ENCODE data around the gene NIBAN1.

The NIBAN1 gene

GRCh38 chr1:184945678-184946412, 28.5 kb downstream of the NIBAN1 start:
- DNase-seq: no peak

DNA sequence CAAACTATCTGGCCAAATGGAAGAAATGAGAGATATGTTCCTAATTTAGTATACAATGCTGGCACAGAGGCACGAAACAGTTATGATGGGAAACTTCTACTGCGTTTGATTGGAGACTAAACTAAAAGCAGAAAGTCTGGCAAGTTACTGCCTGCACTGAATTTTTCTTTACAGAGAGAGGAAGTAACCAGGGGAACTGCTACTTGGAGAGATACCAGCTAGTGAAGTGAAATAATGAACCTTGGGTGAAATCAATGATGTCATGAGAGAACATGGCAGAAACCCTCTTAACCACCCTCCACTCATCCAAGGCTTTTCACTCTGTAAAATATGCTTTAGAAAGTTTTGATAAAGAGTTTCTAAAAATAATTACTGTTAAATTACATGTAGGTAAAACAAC, 29.3 kb downstream of the NIBAN1 start:
- no peak for DNase-seq

DNA sequence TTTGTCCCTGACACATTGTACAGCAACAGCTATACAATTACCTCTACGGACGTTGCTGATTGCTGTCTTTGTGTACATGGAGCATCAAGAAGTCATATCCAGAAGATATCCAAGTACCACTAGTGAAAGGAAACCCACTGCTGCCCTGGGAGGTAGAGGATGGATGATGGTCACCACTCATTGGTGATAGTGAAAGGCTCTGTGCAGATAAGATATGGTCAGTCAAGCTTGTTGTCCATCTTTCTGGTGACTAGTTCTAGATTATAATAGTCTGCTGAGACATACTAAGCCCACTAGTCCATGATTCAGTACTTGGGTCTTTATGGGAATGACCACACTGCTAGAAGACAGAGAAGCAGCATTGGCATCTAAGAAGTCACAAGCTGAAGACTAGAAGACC, 30.3 kb downstream of the NIBAN1 start:
- no peak for DNase-seq

GRCh38 chr1:184941735-184942134, 32.6 kb downstream of the NIBAN1 start:
- DNase-seq: no peak

DNA sequence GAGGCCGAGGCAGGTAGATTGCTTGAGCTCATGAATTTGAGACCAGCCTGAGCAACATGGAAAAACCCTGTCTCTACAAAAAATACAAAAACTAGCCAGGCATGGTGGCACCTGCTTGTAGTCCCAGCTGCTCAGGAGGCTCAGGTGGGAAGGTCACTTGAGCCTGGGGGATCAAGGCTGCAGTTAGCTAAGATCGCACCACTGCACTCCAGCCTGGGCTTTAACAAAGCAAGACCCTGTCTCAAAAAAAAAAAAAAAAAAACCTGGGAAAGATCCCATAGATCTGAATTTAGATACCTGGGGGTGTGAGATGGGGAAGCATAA, 32.9 kb downstream of the NIBAN1 start:
- no peak for DNase-seq

- DNase-seq: no peak
Measured at GRCh38 chr1:184940694-184941409, 33.5 kb downstream of the NIBAN1 start.

DNA sequence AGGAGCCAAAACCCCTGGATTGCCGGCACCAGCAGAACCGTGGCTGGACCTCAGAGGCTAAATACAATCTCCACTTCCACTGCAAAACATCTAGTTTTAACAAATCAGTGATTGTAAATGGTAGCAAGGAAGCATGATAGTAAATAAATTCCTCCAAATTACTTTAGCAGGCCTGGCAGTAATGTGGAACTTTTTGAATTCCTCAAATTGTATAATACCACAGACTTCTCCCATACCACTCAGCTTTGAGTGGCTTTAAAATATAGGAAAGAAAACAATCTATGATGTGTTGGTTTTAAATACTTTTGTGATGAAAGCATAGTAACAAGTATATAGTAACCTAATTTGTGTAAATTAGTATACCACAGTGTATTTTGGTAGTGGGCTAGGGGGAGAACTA, 34.1 kb downstream of the NIBAN1 start:
- DNase-seq: no peak

DNA sequence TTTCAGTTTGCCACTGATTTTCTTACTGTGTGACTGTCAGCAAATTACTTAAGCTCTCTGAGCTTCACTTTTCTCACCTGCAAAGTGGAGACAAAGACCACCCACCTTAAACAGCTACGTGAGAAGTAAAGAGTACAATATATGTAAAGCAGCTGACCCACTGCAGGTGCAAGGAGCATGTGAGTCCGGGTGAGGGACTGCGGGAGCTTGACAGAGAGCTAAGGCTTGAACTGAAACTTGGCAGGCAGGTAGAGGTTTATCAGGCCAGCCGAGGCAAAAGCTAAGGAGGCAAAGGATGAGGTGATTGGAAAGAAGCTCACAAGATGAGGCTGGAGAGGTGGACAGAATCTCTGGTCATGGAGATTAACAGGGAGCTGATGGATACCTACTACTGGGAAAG, 36.6 kb downstream of the NIBAN1 start:
- DNase-seq: no peak

GRCh38 chr1:184935920-184936798, 38.1 kb downstream of the NIBAN1 start:
- DNase-seq: no peak

GRCh38 chr1:184933944-184934343, 40.4 kb downstream of the NIBAN1 start:
- no peak for DNase-seq

DNA sequence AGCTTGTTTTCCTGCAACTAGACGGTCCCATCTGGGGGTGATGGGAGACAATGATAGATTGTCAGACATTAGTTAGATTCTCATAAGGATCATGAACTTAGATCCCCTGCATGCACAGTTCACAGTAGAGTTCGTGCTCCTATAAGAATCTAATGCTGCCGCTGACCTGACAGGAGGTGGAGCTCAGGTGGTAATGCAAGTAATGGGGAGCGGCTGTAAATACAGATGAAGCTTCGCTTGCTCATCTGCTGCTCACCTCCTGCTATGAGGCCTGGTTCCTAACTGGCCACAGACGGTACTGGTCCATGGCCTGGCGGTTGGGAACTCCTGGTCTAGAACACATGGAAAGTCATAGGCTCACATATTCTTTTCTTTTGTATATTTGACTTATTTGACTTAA, 42.0 kb downstream of the NIBAN1 start:
- no peak for DNase-seq

DNA sequence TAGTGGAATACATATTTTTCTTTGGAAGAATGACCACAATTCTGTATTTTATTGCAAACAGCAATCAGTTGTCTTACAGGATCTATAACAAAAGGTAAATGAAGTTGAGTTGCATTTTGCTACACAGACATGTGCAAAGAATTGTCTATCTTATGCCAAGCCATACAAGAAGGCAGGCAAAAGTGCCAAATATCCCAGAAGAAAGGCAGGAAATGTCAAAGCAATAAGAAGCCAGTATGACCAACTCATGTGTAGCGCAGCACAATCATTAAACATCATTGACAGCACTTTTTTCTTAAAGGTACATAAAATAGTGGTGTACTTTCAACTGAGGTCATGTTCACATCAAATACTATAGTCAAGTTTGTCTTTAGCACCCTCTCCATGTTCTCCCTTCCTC, 42.7 kb downstream of the NIBAN1 start:
- DNase-seq: no peak

GRCh38 chr1:184930645-184931044, 43.7 kb downstream of the NIBAN1 start:
- DNase-seq: no peak

GRCh38 chr1:184930232-184930631, 44.1 kb downstream of the NIBAN1 start:
- DNase-seq: no peak

DNA sequence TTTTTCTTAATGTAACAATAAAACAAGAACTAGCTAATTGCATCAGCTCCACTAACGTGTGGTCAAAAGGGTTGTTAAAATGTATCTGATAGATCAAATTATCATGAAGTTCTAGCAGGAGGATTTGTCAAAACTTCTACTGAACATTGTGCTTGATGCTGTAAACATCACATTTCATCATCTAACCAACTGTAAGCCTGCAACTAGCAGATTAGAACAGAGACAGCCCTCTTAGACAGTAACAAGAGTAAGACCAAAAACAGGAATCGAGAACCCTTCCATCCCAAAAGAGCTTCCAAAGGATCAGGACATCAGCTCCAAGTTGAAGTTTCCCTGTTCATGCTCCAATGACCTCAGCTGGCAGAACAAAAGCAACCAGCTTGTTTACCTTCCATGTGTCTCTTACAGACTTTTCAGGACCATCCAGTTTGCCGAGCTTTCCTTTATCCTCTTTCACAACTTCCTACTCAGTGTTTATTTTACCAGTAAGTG, 44.6 kb downstream of the NIBAN1 start:
- no peak for DNase-seq

- no peak for DNase-seq
Measured at GRCh38 chr1:184928394-184928793, 45.9 kb downstream of the NIBAN1 start.

Measured in effector CD4-positive, alpha-beta T cell (primary cell).